H1 (cell line): Measurements from ENCODE around the gene SMYD3. TPM values are rescaled to one million over a fixed set of nuclear protein-coding genes. Genes with fewer than 3 reads are reported as not detected.

Source experiments
- CTBP2 ChIP-seq: IDR thresholded peaks from 2 replicates; pipeline ENCODE4 v1.7.0; 2011; ENCODE audit warnings: borderline replicate concordance, mild to moderate bottlenecking, moderate library complexity, mixed read lengths, low read length; ENCODE audit not compliant: insufficient read depth, insufficient read length
- SRF ChIP-seq: IDR thresholded peaks from 2 replicates; pipeline ENCODE4 v1.6.1; 2011; ENCODE audit warnings: mild to moderate bottlenecking, low read depth, low read length, moderate library complexity
- polyA plus RNA-seq, 7 experiments: library from polyadenylated mRNA; depleted of rRNA in 3 of 7; stranded (reverse) in 5 of 7; unstranded in 2 of 7; fragments of >200 nt in 5 of 7; fragments of 200-250 nt in 2 of 7; gene quantifications; 1 replicate in 5 of 7; 2 replicates in 1 of 7; 4 replicates in 1 of 7; pipeline versions ENCODE4 v1.2.1 to v1.2.3, GENCODE V29; 2011 to 2013; ENCODE audit warnings: missing spikeins in 2 of 7, mixed read lengths in 2 of 7
- total RNA-seq: library from RNA; stranded (reverse); fragmentation: NEBNext Ultra II Directional; extraction: Animal tissue kit (Norgen Biotek cat#: 25700); gene quantifications from 2 replicates; pipeline ENCODE4 v1.2.1, GENCODE V29; 2021

The SMYD3 gene
- total and polyA plus RNA-seq, 2 of the 8 experiments (the other 6 are each of a cell fraction or from before 2014, with no cell fraction given) = 17.3 to 25.4 TPM

GRCh38 chr1:245870698-245871097 lies 636.4 kb downstream of the SMYD3 start (continued):
- TF ChIP-seq SRF (no peak), CTBP2 (no peak)
